Left ventricle myocardium inferior (tissue), 1 donor: ENCODE results near the gene TRIM29. TPM values are rescaled to one million over a fixed set of nuclear protein-coding genes. Genes with fewer than 3 reads are reported as not detected.

ENCODE experiments used
- DNase-seq: peaks from one replicate; pipeline ENCODE4 v3.0.0-alpha.2; 2020
- H3K27ac ChIP-seq: fragments of 200-600 bp; replicated peaks from 2 replicates; pipeline ENCODE4 v1.8.0; 2021
- H3K27me3 ChIP-seq: fragments of 200-600 bp; 2 replicates; pipeline ENCODE4 v1.8.0; 2021; ENCODE audit warnings: low read depth
- H3K36me3 ChIP-seq: fragments of 200-600 bp; 2 replicates; pipeline ENCODE4 v1.8.0; 2021
- H3K4me1 ChIP-seq: fragments of 200-600 bp; 2 replicates; pipeline ENCODE4 v1.8.0; 2021
- H3K4me3 ChIP-seq: fragments of 200-600 bp; 2 replicates; pipeline ENCODE4 v1.8.0; 2021; ENCODE audit warnings: mild to moderate bottlenecking, moderate library complexity
- H3K9me3 ChIP-seq: fragments of 200-600 bp; replicated peaks from 2 replicates; pipeline ENCODE4 v1.8.0; 2021
- CTCF ChIP-seq: fragments of 200-600 bp; IDR thresholded peaks from 2 replicates; pipeline ENCODE4 v1.8.0; 2021; ENCODE audit warnings: antibody characterized with exemption, mild to moderate bottlenecking, borderline replicate concordance
- intact Hi-C: fragments of 100-400 bp; cut with micrococcal nuclease; formaldehyde crosslinking; loops from one replicate; pipeline ENCODE4 v1.11.0; 2022
- total RNA-seq: library from RNA; stranded (reverse); fragmentation: NEBNext Ultra II Directional; extraction: Animal tissue kit (Norgen Biotek cat#: 25700); gene quantifications from one replicate; pipeline ENCODE4 v1.2.1, GENCODE V29; 2021
- donor health status: DM: no; HTN: yes; CAD: no; lungs with severe emphysema.

The TRIM29 gene
- total RNA-seq, 1 donor from 2014 or later = not detected

DNA sequence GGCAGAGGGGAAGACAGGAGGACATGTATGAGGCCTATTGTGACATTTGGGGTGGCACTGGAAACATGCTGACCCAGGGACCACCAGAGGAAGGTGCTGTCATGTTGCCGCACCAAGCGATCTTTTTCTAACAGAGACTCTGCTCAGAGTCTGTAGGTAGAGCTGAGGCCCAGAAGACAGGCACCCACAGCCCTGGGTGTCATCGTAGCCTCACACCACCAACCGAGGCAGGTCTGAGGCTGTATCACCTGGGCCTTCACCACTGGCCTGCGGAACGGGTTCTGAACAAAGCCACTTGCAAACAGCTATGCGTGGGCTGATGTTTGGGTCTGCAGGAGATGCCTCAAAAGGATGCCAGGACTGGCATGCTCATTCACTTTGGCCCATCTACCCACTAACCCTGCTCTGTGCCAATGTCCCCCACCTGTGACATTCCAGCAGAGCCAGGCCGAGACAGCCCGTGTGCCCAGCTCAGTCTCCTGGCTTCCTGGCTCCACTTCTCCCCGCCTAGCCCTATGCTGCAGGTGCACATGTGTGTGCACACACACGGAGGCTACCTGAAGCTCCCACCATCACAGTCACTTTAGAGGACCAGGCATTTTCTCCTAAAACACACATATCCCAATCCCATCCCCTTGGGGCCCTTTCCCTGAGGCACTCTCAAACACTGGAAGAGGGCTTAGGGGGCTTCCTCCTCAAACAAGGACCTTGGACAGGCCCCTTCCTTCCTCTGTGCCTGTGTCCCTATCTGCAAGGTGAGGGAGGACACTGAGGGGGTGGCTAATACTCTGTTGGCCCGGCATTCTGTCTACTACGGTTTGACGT lies 3.6 kb downstream of the TRIM29 start:
- peak; percentile 6 for DNase-seq

GRCh38 chr11:120133216-120134105 lies 4.5 kb downstream of the TRIM29 start:
- no peak overlapping the region for H3K27ac ChIP-seq
- no peaks in the 10 kb centered on the region for H3K9me3 ChIP-seq
- intact Hi-C loops = no loop called here
- H3K27me3 ChIP-seq = peaks cover 31% of the 10 kb centered on the region
- DNase-seq = no peak
- H3K36me3 ChIP-seq = no peaks in the 10 kb centered on the region
- no peak for TF ChIP-seq CTCF
- H3K4me3 ChIP-seq = no peak overlapping the region
- no peaks in the 10 kb centered on the region for H3K4me1 ChIP-seq

More for the DNA sequence above, 3.6 kb downstream of the TRIM29 start:
- H3K4me1 ChIP-seq = no peaks in the 10 kb centered on the region
- no peak for TF ChIP-seq CTCF
- no peaks in the 10 kb centered on the region for H3K36me3 ChIP-seq
- H3K9me3 ChIP-seq = no peaks in the 10 kb centered on the region
- intact Hi-C loops = no loop called here
- H3K4me3 ChIP-seq = no peak overlapping the region
- H3K27ac ChIP-seq = no peak overlapping the region
- H3K27me3 ChIP-seq = peaks cover 34% of the 10 kb centered on the region

- no peaks in the 10 kb centered on the region for H3K36me3 ChIP-seq
- DNase-seq = no peak
- no peaks in the 10 kb centered on the region for H3K9me3 ChIP-seq
- TF ChIP-seq CTCF = no peak
- H3K4me1 ChIP-seq = no peaks in the 10 kb centered on the region
- H3K27ac ChIP-seq = no peak overlapping the region
- no peak overlapping the region for H3K4me3 ChIP-seq
- intact Hi-C loops = no loop called here
- H3K27me3 ChIP-seq = peaks cover 29% of the 10 kb centered on the region
Observed at GRCh38 chr11:120132645-120133185, 5.2 kb downstream of the TRIM29 start.

GRCh38 chr11:120131941-120132644 lies 5.8 kb downstream of the TRIM29 start:
- intact Hi-C loops = no loop called here
- Histone ChIP-seq H3K27ac (no peak overlapping the region), H3K4me1 (no peaks in the 10 kb centered on the region), H3K27me3 (peaks cover 29% of the 10 kb centered on the region), H3K36me3 (no peaks in the 10 kb centered on the region), H3K4me3 (no peak overlapping the region), H3K9me3 (no peaks in the 10 kb centered on the region)
- TF ChIP-seq CTCF = no peak
- DNase-seq = peak; percentile 3
